ENCODE results near the gene NPDC1. TPM values are rescaled to one million over a fixed set of nuclear protein-coding genes. Genes with fewer than 3 reads are reported as not detected.
"Not testable (repeated sequence)": the region's sequence is repeated elsewhere in the genome, so short reads cannot be mapped to it uniquely, and the experiment has no call there.

NPDC1 gene
- total RNA-seq, 1 experiment from 2014 or later: 0.51 TPM

DNA sequence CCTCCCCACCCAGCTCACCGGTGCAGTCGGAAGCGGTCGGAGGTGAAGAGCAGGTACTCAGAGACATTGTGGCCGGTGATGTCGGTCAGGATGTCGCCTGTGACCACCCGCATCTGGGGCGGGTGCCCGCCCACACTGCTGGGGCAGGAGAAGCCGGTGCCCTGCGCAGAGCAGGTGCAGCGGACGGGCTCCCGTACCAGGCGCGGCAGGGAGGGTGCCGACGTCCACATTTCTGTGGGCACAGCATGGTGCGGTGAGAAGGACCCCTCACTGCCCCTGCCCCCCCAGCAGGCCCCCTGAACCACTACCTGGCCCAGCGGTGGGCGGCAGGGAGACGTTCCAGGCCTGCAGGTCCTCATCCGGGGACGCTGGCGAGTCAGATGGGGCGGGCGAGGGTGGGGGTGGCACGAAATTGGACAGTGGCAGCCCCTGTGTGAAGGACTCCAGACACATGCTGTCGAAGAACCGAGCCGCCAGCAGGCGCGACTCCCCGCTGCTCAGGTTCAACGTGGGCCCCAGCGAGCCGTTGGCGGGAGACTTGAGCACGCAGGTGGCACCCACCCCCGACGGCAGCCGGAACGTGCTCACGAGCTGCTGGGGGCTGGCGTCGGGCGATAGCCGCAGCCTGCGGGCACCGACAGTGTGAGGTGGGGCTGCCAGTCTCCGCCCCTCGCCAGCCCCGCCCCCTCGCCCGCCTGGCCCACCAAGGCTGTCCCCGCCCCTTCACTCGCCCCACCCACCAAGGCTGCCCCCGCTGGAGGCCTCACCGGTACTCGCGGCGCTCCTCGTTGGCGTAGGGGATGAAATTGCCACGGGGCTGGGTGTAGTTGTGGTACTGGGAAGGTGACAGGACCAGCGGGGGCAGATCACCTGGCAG lies 33.0 kb downstream of the NPDC1 start:
- H3K9me3 ChIP-seq (replicated peaks): no peaks in the 10 kb centered on the region
- no peaks in the 10 kb centered on the region for H3K27me3 ChIP-seq
- DNase-seq: no peak
- no peak overlapping the region for H3K27ac ChIP-seq
- H3K4me1 ChIP-seq: peaks cover 4% of the 10 kb centered on the region
- H3K36me3 ChIP-seq: no peaks in the 10 kb centered on the region
- H3K4me3 ChIP-seq: no peak overlapping the region

- DNase-seq: no peak
- Histone ChIP-seq H3K9me3 (replicated peaks) (no peaks in the 10 kb centered on the region), H3K27me3 (no peaks in the 10 kb centered on the region), H3K4me3 (no peak overlapping the region), H3K4me1 (peaks cover 11% of the 10 kb centered on the region), H3K36me3 (no peaks in the 10 kb centered on the region), H3K27ac (no peak overlapping the region)
These were observed 33.9 kb downstream of the NPDC1 start for GRCh38 chr9:137011907-137012675.

GRCh38 chr9:137011156-137011555 lies 34.8 kb downstream of the NPDC1 start:
- H3K9me3 ChIP-seq (replicated peaks): no peaks in the 10 kb centered on the region
- no peaks in the 10 kb centered on the region for H3K27me3 ChIP-seq
- H3K4me3 ChIP-seq: no peak overlapping the region
- no peak overlapping the region for H3K27ac ChIP-seq
- H3K36me3 ChIP-seq: no peaks in the 10 kb centered on the region
- H3K4me1 ChIP-seq: peaks cover 17% of the 10 kb centered on the region
- no peak for DNase-seq

DNA sequence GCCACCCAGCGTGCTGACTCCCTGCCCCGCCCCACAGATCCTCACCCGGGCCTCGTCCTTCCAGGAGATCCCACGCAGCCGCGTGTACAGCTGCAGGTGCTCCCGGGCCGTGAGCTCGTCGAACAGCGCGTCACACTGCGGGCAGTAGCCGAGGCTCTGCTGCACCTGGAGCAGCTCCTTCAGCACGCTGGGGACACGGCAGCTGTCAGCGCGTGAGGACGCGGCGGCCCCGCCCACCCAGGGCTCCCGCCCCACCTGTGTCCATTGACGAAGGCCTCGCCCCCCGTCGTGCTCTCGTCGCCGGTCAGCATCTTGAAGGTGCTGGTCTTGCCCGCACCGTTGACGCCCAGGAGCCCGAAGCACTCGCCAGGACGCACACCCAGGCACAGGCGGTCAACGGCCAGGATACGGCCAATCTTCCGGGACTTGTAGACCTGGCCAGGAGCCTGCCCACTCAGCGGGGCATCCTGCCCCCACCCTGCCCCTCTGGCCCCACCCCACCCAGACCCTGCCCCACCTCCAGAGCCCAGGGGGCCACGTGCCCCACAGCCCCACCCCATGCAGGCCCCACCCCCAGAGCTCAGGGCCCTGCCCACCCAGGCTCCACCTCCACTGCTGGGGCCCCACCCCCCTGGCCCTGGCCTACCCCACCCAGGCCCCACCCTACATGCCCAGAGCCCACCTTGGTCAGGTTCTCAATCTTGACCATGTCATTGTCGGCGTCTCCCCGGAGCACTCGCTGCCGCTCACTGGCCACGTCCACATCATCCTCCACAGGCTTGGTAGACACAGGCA lies 35.8 kb downstream of the NPDC1 start:
- no peaks in the 10 kb centered on the region for H3K36me3 ChIP-seq
- peaks cover 17% of the 10 kb centered on the region for H3K4me1 ChIP-seq
- no peaks in the 10 kb centered on the region for H3K27me3 ChIP-seq
- no peak overlapping the region for H3K4me3 ChIP-seq
- peaks cover 7% of the 10 kb centered on the region for H3K9me3 ChIP-seq (replicated peaks)
- DNase-seq: no peak
- no peak overlapping the region for H3K27ac ChIP-seq

DNA sequence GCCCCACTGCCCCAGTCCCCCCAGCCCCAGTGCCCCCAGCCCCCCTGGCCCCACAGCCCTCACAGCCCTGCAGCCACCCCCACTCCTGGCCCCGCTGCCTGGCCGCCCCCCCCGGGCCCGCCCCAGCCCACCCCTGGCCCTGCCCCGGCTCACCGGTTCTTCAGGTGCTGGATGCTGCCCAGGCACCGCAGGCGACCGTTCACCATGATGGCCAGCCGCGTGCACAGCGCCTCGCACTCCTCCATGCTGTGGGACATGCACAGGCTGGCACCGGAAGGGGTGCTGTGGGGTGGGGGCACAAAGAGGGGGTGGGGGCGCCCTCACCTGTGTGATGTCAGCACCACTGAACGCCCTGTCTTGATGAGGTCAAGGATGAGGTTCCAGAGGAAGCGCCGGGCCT lies 36.8 kb downstream of the NPDC1 start:
- peaks cover 9% of the 10 kb centered on the region for H3K9me3 ChIP-seq (replicated peaks)
- H3K27ac ChIP-seq: no peak overlapping the region
- no peak overlapping the region for H3K4me3 ChIP-seq
- no peaks in the 10 kb centered on the region for H3K36me3 ChIP-seq
- no peak for DNase-seq
- H3K4me1 ChIP-seq: peaks cover 17% of the 10 kb centered on the region
- H3K27me3 ChIP-seq: no peaks in the 10 kb centered on the region

DNA sequence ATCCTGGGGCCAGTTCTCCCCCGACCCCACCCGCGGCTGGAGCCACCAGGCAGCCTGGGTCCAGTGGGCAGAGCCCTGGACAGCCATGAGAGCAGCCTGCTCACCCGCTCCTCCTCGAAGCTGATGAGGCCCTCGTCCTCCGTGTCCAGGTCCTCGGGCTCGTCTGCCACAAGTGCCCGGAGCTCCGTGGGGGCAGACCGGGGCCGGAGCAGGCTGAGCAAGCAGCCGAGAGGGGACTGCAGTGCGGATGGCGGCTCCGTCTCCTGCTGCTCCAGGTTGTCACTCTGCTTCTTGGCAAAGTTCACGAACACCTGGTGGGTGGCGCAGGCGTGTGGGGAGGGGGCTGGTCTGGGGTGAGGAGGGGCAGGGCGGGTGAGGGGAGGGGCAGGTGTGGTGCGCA lies 37.7 kb downstream of the NPDC1 start:
- Histone ChIP-seq H3K4me1 (peaks cover 17% of the 10 kb centered on the region), H3K9me3 (replicated peaks) (peaks cover 9% of the 10 kb centered on the region), H3K36me3 (no peaks in the 10 kb centered on the region), H3K27me3 (no peaks in the 10 kb centered on the region), H3K27ac (no peak overlapping the region), H3K4me3 (no peak overlapping the region)
- DNase-seq: no peak

GRCh38 chr9:137007816-137008270 lies 38.1 kb downstream of the NPDC1 start:
- Histone ChIP-seq H3K4me3 (peak overlapping the region; percentile 6), H3K36me3 (no peaks in the 10 kb centered on the region), H3K27me3 (no peaks in the 10 kb centered on the region), H3K4me1 (peaks cover 17% of the 10 kb centered on the region), H3K27ac (peak overlapping the region; percentile 15; the same call in 1 of the 2 replicates), H3K9me3 (replicated peaks) (peaks cover 9% of the 10 kb centered on the region)
- peak; percentile 50 for DNase-seq

GRCh38 chr9:137007108-137007815 lies 38.7 kb downstream of the NPDC1 start:
- Histone ChIP-seq H3K36me3 (no peaks in the 10 kb centered on the region), H3K4me3 (peak overlapping the region; percentile 6), H3K4me1 (peaks cover 17% of the 10 kb centered on the region), H3K9me3 (replicated peaks) (peaks cover 9% of the 10 kb centered on the region), H3K27me3 (no peaks in the 10 kb centered on the region), H3K27ac (peak overlapping the region; percentile 15; the same call in 1 of the 2 replicates)
- DNase-seq: peak; percentile 83 to 88

- Histone ChIP-seq H3K9me3 (replicated peaks) (peaks cover 9% of the 10 kb centered on the region), H3K4me1 (peaks cover 17% of the 10 kb centered on the region), H3K36me3 (no peaks in the 10 kb centered on the region), H3K4me3 (no peak overlapping the region), H3K27ac (no peak overlapping the region), H3K27me3 (no peaks in the 10 kb centered on the region)
- DNase-seq: no peak
These were observed 39.6 kb downstream of the NPDC1 start for GRCh38 chr9:137006116-137007003.

GRCh38 chr9:137004285-137004684 lies 41.7 kb downstream of the NPDC1 start:
- not testable (repeated sequence) for H3K27me3 ChIP-seq; H3K36me3 ChIP-seq; H3K9me3 ChIP-seq (replicated peaks); H3K4me3 ChIP-seq; H3K27ac ChIP-seq; DNase-seq
- H3K4me1 ChIP-seq: peaks cover 22% of the 10 kb centered on the region

DNA sequence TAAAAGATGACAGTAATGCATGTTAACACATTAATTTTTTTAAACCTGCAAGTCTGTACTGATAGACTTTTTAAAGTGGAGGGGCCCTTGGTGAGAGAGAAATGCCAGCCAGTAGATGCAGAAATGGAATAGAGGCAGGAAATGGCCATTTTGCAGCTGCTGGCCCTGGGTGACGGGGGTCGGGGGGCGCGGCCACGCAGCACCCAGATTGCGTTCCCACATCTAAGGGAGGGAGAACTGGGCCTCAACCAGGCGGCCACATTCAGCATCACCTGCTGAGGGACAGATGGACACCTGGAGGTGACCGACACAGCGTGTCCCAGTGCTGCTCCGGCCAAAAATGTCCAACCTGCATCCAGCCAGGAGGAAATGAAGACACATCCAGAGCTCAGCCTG lies 43.3 kb downstream of the NPDC1 start:
- H3K4me3 ChIP-seq: no peak overlapping the region
- peaks cover 9% of the 10 kb centered on the region for H3K9me3 ChIP-seq (replicated peaks)
- H3K4me1 ChIP-seq: peaks cover 15% of the 10 kb centered on the region
- no peak overlapping the region for H3K27ac ChIP-seq
- DNase-seq: no peak
- H3K36me3 ChIP-seq: no peaks in the 10 kb centered on the region
- no peaks in the 10 kb centered on the region for H3K27me3 ChIP-seq

- Histone ChIP-seq H3K4me3 (no peak overlapping the region), H3K27me3 (no peaks in the 10 kb centered on the region), H3K9me3 (replicated peaks) (peaks cover 9% of the 10 kb centered on the region), H3K4me1 (peaks cover 11% of the 10 kb centered on the region; the same call in 1 of the 2 replicates), H3K27ac (no peak overlapping the region), H3K36me3 (no peaks in the 10 kb centered on the region)
- no peak for DNase-seq
These were observed 43.9 kb downstream of the NPDC1 start for GRCh38 chr9:137001857-137002645.
